Endothelial cell of umbilical vein (primary cell): ENCODE measurements around the gene UBTD1.

Source experiments
- FOS ChIP-seq: IDR thresholded peaks from 2 replicates; pipeline ENCODE4 v1.6.1; 2011; ENCODE audit warnings: mild to moderate bottlenecking, low read length, moderate library complexity, borderline replicate concordance; ENCODE audit not compliant: insufficient read depth
- MYC ChIP-seq: IDR thresholded peaks from one replicate; pipeline ENCODE4 v1.6.1; 2011; ENCODE audit warnings: mild to moderate bottlenecking, low read depth, low read length
- POLR2A ChIP-seq: IDR thresholded peaks from 2 replicates; pipeline ENCODE4 v1.6.1; 2012; ENCODE audit warnings: low read depth, mild to moderate bottlenecking, control low read depth, low read length
- POLR2AphosphoS5 ChIP-seq: IDR thresholded peaks from 2 replicates; pipeline ENCODE4 v1.6.1; 2012; ENCODE audit warnings: low read depth, mild to moderate bottlenecking, control low read depth, low read length, moderate library complexity; ENCODE audit not compliant: insufficient read depth
- TF ChIP-seq, protein P1 (sequence below), 2 donors: IDR thresholded peaks; 1 replicate in 1 of 2; 2 replicates in 1 of 2; pipeline ENCODE4 v1.5.1; 2011; ENCODE audit warnings: low read length in 2 of 2, mild to moderate bottlenecking in 2 of 2, moderate library complexity in 2 of 2, control low read depth in 1 of 2, inconsistent platforms in 1 of 2, low read depth in 1 of 2; ENCODE audit not compliant: insufficient read depth in 1 of 2; ENCODE audit errors: extremely low read depth in 1 of 2

DNA sequence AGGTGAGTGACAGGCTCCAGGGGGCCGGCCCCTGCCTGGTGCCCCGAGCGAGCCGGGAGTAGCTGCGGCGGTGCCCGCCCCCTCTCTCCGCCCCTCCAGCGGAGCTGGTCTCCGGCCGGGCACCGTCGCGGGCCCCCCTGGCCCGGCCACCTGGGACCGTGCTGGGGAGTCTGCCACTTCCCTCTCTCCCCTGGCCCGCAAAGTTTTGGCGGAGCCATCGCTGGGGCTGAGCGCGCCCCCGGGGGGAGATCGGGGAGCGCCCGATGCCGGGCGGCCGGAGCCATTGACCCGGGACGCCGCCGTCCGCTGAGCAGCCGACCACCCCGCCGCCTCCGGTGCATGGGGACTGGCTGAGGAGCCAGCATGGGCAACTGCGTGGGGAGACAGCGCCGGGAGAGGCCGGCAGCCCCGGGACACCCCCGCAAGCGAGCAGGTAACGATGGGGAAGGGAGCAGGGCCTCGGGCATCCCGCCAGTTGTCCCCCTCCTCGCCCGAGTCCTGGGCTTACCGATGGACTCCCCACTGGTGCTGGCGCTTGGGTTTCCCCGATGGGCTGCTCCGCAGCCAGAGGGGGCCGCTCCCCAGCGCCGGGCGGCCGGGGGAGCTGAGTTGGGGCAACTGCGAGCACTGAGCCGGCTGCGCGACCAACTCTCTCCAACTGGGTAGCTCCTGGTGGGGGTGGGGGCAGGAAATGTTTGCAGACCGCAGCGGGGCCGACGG is at the start of gene UBTD1:
- TF ChIP-seq POLR2AphosphoS5: no peak
- TF ChIP-seq, protein P1, sequence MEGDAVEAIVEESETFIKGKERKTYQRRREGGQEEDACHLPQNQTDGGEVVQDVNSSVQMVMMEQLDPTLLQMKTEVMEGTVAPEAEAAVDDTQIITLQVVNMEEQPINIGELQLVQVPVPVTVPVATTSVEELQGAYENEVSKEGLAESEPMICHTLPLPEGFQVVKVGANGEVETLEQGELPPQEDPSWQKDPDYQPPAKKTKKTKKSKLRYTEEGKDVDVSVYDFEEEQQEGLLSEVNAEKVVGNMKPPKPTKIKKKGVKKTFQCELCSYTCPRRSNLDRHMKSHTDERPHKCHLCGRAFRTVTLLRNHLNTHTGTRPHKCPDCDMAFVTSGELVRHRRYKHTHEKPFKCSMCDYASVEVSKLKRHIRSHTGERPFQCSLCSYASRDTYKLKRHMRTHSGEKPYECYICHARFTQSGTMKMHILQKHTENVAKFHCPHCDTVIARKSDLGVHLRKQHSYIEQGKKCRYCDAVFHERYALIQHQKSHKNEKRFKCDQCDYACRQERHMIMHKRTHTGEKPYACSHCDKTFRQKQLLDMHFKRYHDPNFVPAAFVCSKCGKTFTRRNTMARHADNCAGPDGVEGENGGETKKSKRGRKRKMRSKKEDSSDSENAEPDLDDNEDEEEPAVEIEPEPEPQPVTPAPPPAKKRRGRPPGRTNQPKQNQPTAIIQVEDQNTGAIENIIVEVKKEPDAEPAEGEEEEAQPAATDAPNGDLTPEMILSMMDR (IDR thresholded peaks at IDR 0.05; ENCODE audit: extremely low read depth in 1 of 2, insufficient read depth in 1 of 2, low read depth in 1 of 2, low read length in 2 of 2): peak in 1 of 2 donors; percentile 1
- no peak for TF ChIP-seq FOS
- peak; percentile 37 for TF ChIP-seq POLR2A
- TF ChIP-seq MYC: no peak
